Fibroblast of the aortic adventitia (primary cell): ENCODE data around the gene ASIC4. TPM values are rescaled to one million over a fixed set of nuclear protein-coding genes. Genes with fewer than 3 reads are reported as not detected.

Experiments
- DNase-seq: peaks from one replicate; pipeline ENCODE4 v3.0.0-alpha.2; 2010; ENCODE audit warnings: low read depth
- H3K4me3 ChIP-seq: 2 replicates; pipeline ENCODE4 v1.5.1; 2011; ENCODE audit warnings: low read depth, mild to moderate bottlenecking, control low read depth, low read length, moderate library complexity
- total RNA-seq: library from RNA; depleted of rRNA; stranded (reverse); fragments of >200 nt; gene quantifications from 2 replicates; pipeline ENCODE4 v1.2.3, GENCODE V29; 2012; ENCODE audit warnings: low replicate concordance
- TF ChIP-seq, protein P1 (sequence below): IDR thresholded peaks from 2 replicates; pipeline ENCODE4 v1.5.1; 2011; ENCODE audit warnings: mild to moderate bottlenecking, low read length, control low read depth, inconsistent platforms; ENCODE audit not compliant: insufficient read depth

The ASIC4 gene
- total RNA-seq, 1 donor, result not detected

- DNase-seq, result no peak
- TF ChIP-seq, protein P1, sequence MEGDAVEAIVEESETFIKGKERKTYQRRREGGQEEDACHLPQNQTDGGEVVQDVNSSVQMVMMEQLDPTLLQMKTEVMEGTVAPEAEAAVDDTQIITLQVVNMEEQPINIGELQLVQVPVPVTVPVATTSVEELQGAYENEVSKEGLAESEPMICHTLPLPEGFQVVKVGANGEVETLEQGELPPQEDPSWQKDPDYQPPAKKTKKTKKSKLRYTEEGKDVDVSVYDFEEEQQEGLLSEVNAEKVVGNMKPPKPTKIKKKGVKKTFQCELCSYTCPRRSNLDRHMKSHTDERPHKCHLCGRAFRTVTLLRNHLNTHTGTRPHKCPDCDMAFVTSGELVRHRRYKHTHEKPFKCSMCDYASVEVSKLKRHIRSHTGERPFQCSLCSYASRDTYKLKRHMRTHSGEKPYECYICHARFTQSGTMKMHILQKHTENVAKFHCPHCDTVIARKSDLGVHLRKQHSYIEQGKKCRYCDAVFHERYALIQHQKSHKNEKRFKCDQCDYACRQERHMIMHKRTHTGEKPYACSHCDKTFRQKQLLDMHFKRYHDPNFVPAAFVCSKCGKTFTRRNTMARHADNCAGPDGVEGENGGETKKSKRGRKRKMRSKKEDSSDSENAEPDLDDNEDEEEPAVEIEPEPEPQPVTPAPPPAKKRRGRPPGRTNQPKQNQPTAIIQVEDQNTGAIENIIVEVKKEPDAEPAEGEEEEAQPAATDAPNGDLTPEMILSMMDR, result no peak
- no peak overlapping the region for H3K4me3 ChIP-seq
These were observed 31.7 kb downstream of the ASIC4 start for GRCh38 chr2:219545943-219546352.

GRCh38 chr2:219547621-219548020 lies 33.3 kb downstream of the ASIC4 start:
- TF ChIP-seq, protein P1, result no peak
- H3K4me3 ChIP-seq, result no peak overlapping the region
- no peak for DNase-seq

DNA sequence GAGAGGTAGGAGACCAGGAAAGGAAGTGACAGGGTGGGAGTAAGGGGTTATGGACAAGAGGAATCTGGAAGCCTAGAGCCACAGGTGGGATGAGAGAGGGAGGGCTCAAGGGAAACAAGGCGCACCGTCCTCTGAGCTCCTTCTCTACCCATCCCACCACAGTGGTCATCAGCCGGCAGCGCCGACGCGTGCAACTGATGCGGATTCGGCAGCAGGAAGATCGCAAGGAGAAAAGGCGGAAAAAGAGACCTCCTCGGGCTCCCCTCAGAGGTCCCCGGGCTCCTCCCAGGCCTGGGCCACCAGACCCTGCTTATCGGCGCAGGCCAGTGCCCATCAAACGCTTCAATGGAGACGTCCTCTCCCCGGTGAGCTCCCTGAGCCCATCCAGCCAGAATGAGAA lies 34.7 kb downstream of the ASIC4 start:
- TF ChIP-seq, protein P1, result no peak
- no peak for DNase-seq
- no peak overlapping the region for H3K4me3 ChIP-seq

DNA sequence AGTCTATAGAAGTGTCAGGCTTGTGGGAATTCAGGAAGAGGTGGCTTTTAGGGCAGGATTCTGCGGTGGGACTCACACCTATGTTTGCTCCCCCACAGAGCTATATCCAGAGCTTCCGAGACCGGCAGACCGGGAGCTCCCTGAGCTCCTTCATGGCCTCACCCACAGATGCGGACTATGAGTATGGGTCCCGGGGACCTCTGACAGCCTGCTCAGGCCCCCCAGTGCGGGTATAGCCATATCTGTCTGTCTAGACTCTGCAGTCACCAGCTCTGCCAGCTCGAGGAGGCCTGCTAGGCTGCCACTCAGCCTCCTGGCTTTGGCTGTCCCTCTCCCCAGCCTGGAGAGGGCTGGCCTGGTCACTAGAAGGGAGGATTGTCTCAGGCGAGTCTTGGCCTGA lies 35.3 kb downstream of the ASIC4 start:
- H3K4me3 ChIP-seq, result no peak overlapping the region
- no peak for DNase-seq
- TF ChIP-seq, protein P1, result no peak

DNA sequence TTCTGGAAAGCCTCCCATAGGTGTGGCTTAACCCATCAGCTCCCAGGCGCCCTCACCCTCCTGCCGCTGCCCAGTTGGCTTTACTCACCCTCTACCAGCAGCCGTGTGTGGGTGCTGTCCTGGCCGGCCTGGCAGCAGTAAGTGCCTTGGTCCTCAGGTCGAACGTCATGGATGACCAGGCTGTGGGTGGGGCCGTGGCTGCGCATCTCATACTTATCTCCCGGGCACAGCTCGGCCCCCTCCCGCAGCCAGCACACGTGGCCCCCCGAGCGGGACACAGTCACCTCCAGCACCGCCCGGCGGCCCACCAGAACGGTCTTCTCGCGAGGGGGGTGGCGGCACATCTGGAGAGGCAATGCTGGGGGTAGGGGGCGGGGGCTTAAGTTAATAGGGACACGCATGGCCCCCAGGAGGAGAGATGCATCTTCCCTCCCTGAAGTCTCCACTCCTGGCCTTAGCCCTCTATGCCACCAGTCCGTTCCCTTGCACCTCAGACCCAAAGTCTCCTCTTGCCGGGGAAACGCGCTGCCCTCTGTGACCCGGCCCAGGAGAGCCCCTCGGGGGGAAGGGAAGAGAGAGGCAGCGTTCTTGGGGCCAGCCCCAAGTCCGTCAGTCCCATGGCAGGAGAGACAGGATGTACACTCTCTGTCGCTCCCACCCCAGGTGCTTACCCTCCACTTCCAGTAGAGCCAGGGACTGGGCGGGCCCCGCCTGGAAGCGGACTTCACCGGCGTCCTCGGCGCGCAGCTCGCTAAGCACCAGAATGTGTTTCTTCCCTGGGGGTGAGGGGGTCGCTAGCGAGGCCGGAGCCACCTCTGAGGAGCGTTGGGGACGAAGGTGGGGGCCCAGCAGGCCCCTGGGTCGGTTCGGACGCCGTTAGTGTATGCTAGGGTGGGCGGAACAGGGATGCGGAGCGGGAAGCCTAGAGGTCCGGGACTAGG lies 37.4 kb downstream of the ASIC4 start:
- TF ChIP-seq, protein P1, result no peak
- DNase-seq, result peak; percentile 35
- H3K4me3 ChIP-seq, result peak overlapping the region; percentile 71

DNA sequence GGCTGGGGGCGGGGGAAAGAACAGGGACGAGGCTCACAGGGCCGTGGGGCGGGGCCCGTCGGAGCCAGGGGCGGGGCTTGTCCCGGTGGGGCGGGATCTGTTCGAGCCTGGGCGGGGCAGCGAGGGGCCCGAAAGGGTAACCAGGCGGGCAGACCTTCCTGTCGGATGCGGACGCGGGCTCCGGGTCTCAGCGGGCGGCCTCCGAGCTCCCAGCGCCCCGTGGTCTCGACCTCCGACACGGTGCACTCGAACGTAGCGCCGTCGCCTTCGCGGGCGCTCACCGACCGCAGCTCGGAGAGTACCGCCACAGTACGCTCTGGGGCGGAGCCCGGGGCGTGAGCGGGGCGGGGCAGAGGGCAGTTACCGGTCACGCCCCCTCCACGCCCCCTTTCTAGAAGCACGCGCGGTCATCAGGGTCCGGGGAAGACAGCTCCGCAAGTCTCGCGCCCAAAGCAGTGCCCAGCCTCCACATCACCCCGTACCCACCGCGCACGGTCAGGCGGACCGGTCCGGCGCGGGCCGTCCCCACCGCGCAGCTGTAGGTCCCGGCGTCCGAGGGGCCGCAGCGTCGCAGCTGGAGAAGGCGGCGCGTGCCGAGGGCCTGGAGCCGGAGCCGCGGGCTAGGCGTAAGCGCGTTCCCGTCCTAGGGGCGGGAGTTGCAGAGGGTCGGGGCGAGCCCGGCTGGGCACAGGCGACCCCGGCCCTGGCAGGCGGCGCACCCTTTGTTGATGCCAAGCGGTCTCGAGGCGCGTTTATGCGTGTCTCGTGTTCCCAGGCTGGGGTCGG lies 38.3 kb downstream of the ASIC4 start:
- H3K4me3 ChIP-seq, result peak overlapping the region; percentile 71
- peak; percentile 70 for DNase-seq
- TF ChIP-seq, protein P1, result no peak
